NCI-H2227 (cell line): ENCODE data around the gene KRT86.
"Not testable (repeated sequence)": the region's sequence is repeated elsewhere in the genome, so short reads cannot be mapped to it uniquely, and the experiment has no call there.

ENCODE experiments used
- DNase-seq: peaks from one replicate; lab custom pipeline; 2025; ENCODE audit not compliant: unreplicated experiment; lab: John Stamatoyannopoulos, UW

KRT86 gene

DNA sequence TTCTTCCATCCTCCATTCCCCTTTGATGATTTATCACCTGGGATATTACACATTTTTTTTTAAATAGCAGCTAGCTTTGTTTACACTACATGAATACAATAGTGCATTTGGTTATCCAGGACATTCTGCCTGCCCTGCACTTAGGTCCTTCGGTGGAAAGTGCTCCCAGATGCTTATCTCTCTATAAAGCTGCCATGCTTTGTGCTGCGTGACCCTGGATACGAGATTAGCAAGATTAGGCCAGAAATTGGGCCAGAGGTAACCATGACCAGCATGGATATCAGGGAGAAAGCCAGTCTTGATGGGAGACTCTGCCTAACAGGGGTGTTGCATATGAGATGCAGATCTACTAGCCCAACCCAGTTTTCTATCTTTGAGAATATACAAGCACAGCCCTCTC is 58.9 kb downstream of the KRT86 start:
- no peak for DNase-seq

DNA sequence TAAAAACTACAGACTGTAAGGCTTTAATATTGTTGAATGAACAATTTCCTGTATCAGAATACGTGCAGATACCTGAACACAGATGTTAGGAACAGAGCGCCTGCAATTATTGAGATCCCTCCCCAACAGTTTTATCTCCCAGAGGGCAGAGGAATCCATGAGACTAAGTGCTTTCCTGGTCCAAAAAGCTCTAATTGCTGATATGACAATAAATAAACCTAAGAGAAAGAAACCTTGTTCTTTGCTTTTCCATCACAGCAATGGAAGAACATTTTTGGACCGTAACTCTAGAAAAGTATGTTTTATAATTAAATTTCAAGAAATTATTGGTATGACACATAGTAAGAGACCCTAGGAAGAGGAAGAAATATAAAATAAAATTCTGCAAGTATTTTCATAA is 59.7 kb downstream of the KRT86 start:
- DNase-seq, result no peak

DNA sequence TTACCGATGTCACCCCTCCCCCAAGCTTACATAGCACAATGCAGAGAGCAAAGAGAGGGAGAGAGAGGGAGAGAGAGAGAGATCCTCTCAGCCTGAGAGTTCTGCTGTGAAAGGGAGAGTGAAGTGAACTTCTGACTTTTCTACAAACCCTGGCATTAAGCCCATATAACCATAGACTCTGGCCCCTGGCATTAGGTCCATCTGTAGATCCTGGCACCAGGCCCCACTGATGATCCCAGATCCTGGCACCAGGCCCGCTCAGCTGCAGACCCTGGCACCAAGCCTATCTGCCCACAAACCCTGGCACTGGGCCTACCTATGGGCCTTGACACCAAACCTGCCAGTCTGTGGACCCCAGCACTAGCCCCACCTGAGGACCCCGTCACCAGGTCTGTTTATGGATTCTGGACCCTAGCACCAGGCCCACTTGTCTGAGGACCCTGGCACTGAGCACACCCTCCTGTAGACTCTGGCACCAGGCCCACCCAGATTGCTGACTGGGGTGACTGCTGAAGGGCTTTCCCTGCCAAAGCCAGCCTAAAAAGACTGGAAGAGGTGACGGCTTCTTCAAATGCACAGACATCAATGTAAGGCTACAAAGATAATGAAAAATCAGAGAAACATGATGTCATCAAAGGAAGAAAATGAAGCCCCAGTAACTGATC is 61.3 kb downstream of the KRT86 start:
- no peak for DNase-seq

DNA sequence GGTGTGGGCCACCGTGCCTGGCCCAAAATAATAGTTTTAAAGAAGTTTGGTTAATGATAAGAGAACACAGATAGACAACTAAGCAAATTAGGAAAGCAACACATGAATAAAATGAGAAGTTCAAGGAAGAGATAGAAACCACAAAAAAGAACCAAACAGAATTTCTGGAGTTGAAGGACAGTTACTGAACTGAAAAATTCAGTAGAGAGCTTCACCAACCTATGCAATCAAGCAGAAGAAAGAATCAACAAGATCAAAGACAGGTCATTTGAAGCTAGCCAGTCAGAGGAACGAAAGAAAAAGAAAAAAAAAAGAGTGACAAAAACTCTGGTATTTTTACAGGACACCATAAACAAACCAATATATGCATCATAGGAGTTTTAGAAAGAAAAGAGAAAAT is 62.2 kb downstream of the KRT86 start:
- no peak for DNase-seq

DNA sequence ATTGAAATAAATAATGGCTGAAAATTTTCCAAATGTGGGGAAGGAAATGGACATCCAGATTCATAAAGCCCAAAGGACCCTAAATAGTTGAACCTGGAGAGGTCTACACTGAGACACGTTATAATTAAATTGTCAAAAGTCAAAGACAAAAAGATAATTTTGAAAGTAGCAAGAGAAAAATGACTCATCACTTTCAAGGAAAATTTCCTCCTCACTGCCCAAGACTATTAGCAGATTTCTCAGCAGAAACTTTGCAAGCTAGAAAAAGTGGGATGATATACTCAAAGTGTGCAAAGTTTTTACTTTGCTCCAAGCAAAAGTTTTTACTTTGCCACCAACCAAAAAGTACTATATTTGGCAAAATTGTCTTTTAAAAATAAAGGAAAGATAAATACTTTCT is 62.6 kb downstream of the KRT86 start:
- DNase-seq, result no peak

DNA sequence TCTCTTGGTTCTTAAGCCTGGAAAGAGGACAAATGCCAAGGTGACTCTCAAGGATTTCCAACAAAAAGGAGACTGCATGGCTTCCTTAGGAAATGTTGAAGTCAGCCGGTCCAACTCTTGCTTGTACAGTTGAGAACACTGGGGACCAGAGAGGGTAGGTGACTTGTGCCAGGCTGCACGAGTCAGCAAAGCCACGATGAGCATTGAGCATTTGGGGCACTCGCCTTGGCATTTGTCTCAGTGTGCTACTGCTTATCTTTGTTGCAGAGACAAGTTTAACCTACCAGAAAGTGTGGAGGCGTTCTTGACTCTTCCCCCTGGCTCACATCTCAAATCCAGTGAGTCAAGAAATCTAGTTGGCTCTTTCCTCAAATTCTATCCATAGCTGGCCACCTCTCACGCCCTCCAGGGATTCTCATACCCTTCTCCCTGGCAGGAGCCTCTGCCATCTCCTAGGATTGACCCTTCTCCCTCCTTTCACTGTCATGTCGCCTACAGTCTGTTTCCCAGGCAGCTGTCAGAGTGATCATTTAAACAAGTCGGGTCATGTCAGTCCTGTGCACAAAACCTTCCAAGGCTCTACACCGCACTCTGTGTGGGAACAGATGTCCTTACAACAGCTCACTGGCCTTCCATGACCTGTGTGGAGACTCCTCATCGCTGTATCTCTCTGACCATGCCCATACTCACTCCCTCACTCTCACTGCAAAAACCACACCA is 64.0 kb downstream of the KRT86 start:
- no peak for DNase-seq

DNA sequence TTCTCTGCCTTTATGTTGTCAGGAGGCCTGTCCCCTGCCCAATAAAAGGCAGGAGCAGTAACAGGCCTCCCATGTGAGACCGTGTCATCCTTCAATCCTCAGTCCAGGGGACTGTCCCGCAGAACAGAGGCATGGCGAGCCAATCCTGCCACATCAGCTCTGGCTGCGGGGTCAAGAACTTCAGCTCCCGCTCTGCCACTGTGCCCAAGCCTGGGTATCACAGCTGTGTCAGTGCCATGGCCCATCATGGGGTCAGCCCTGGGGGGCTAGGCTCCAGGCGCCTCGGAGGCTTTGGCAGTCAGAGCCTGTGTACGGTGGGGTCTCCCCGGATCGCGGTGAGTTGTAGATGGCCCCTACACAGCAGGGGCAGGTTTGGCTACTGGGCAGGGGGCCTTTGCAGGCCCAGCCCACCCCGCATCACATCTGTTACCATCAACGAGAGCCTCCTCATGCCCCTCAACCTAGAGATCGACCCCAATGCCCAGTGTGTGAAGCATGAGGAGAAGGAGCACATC is 66.7 kb downstream of the KRT86 start:
- DNase-seq, result no peak

DNA sequence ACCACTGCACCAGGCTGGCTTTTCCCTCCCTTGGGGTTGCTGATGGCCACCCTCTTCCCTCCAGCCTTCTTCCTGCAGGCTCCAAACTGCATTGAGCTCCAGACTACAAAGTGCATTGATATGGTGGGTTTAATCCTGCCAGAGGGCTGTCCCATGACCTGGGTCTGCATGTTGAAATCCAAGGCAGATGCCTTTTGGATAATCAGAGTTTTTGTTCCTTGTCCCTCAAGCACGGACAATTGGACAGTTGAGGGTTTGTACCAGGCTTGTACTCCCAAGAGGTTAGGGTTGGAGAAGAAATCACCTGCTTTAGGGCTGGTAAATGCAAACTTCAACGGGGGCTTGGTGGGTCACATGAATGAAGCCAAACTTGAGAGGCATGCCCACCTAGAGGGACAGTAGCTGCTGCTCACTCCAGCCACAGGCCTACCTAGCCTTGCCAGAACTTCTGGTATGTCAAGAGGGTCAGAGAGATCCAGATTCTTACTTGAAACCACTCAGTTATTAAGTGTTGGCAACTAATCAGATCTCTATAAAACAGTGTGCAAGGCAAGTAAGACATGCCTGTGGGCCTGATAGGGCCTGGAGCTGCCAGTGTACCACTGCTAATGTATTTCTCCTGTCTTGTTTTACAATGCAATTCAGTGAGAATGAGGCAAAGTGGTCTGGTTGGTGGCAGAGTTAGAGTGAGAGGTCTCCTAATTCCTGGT is 68.5 kb downstream of the KRT86 start:
- no peak for DNase-seq

DNA sequence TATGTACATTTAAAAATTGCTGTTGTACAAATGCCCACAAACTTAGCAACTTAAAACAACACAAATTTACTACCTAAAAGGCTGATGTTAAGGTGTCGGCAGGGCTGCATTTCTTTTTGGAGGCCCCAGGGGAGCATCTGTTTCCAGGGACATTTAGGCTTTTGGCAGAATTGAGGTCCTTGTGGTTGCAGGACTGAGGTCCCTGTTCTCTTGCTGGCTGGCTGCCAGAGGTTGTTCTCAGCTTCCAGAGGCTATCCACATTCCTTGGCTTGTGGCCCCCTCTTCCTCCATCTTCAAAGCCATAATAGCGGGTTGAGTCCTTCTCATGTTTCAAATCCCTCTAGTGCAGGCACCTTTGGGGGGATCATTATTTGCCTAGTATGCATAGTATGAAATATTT is 69.1 kb downstream of the KRT86 start:
- DNase-seq, result no peak

DNA sequence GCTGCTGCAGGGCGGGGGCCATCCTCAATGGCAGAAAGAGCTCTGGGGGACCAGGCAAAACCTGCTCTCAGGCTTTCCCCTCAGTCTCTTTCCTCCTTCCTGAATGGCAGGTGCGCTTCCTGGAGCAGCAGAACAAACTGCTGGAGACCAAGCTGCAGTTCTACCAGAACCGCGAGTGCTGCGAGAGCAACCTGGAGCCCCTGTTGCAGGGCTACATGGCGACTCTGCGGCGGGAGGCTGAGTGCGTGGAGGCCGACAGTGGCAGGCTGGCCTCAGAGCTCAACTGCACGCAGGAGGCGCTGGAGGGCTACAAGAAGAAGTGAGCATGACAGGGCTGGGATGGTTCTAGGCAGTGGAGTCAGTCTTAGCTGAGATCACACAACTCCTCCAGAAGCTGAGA is 69.7 kb downstream of the KRT86 start:
- no peak for DNase-seq

DNA sequence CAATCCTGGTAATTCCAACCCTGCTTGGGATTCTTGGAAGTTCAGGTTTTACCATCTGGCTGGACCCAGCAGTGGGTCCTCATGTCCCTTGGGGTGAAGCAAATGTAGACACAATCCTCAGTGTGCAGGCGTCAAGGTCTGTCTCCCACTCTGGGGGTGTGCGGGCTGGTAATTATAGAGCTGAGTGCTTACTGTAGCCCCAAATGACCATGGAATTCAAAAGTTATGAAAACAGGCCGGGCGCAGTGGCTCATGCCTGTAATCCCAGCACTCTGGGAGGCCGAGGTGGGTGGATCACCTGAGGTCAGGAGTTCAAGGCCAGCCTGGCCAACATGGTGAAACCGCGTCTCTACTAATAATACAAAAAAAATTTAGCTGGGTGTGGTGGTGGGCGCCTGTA is 70.6 kb downstream of the KRT86 start:
- not testable (repeated sequence) for DNase-seq

DNA sequence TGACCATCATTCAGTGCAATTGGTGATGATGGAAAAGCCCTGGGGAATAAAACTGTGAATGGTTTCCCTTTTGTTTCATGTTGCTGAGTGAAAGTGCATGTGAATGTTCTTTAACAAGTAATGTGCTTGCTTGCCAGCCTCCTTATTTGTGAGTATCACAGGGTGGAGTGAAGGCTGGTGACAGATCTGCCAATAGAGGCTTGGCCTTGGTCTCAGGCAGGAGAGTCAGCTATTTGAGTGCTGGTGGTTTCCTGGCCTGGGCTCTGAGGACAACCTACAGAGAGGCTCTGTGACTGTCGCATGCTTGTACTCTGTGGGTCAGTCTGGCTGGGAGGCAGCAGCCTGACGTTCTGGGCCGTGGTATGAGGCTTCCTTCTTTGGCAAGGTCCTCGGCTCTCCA is 72.1 kb downstream of the KRT86 start:
- no peak for DNase-seq

DNA sequence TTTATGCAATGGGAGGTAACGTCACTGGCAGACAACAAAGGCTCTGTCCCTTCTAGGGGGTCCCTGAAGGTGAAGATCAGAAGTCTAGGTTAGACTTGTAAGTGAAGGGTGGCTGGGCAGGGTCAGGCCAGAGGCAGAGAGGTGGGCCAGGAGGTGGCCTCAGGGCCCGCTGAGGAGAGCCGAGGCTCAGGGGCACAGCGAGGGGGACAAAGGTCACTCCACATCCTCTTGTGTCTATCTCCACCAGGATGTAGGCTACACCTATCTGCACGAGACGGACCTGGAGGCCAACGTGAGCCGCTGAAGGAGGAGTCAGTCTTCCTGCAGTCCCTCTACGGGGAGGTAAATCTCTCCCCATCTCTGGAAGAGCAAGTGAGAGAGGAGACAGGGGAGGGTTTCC is 72.6 kb downstream of the KRT86 start:
- no peak for DNase-seq

DNA sequence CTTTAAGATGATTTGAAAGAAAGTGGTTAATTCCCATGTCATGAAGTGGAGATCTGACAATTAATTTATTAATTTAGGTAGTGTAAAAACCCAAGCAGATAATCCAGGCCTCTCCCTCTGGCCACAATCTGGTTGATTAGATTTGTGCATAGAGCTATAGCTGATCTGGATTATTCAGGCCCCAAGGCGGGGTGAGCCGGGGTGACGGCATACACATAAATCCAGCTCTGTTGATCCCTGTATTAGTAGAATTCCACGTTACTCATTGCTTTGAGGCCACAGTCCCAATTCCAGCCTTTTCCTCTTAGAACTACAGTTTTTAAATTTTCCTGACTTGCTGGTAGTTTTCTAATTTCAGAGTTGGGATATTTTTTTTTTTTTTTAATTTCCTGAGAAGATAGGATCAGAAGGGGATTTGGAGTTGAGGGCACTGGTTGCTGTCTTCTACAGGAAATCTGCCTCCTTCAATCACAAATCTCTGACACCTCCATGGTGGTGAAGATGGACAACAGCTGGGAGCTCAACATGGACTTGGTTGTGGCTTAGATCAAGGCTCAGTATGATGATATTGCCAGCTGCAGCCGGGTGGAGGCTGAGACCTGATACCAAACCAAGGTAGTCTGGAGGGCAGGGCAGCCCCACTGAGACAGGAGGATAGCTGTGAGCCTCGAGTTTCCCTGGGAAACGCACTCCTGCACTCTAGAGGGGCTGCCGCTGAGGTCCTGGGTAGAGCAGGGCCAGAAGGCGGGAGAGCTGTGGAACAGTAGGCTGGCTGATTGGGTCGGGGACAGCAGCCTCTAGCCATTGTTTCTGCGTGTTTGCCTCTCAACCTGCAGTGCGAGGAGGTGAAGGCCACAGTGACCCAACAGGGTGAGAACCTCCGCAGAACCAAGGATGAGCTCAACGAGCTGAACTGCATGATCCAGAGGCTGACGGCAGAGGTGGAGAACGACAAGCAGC is 73.4 kb downstream of the KRT86 start:
- no peak for DNase-seq

DNA sequence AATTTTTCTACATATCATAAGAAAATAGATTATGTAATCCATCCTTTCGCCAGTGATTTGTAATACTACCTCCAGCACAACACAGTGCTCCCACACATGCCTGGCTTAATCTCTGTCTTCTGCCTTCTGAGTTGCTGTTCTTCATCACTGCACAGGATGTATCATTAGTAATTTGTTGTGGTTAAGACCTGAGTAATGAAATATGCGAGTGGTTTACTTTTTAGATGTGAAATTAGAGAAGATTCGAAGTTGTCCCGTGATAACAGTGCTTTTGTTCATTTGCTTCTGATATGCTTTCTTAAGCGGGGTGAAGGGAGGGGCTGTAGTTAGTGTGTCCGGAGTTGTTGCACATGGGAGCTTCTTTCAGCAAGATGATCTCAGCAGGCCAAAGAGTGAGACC is 74.8 kb downstream of the KRT86 start:
- DNase-seq, result no peak

DNA sequence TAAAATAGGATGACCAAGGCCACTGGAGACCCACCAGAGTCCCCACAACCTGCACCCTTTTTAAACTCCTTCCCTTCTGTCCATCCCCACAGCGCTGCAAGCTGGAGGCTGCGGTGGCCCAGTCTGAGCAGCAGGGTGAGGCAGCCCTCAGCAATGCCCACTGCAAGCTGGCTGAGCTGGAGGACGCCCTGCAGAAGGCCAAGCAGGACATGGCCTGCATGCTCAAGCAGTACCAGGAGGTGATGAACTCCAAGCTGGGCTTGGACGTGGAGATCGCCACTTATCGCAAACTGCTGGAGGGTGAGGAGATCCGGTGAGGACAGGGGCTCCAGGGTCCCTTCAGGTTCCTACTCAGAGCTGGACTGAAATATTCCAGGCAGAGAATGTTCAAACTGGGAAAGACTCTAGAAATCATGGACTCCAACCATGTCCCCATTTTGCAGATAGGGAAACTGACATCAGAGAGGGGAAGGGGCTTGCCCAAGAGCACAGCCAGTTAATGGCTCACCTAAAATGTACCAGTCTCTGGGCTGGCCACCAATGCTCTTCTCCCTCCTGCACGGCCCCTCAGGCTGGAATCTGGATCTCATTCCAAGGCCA is 75.7 kb downstream of the KRT86 start:
- DNase-seq, result no peak

DNA sequence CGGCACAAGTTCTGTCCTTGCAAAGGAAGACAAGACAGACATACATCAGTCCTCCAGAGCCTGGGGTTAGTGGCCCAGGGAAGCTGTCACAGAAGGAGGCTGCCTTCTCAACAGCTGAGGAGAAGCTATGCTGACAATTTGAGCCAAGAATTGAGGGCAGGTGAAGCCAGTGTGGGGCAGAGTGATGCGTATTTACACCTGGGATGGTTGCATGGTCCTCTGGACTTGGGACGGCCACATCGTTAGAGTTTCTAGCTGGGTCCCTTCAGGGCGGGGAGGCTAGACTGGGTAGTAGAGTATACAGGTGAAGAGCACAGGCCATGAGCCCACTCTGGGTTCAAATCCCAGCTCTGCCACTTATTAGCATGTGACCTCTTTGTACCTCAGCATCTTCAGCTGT is 76.3 kb downstream of the KRT86 start:
- no peak for DNase-seq

DNA sequence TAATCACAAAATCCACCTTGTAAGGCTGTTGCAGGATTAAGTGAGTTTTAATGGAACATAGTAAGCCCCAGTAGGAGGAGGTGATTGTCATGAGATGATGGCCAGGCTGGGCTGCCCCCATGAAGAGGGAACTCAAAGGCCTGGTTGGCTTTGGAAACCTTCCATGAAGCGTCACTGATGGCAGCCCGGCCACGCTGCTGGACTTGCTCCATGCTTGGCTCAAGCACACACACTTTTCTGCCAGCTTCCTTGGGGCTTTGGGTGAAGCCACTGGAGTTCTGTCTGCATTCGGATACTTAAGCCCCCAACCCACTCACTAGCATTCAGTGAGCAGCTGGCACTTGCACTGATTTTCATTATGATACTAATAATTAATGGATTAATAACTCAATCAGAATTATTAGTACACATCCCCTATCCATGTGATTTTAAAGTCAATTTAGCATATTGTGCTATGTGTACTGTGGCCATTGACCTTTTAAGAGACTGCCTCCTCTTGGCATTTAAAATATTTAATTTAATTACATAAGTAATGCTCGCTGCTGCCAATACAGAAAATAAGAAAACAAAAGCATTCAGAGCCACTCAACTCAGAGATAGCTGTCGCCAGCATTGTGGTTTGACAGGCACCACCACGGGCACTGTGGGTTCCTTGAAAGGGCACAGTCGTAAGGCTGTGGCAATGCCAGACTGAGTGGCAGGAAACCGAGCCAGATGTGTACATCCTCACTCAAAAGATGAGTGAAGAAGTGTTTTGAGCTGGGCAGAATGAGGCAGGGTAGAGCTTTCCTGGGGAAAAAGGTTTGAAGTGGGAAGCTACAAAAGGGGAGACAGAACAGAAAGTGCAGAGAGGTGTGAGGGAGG is 77.0 kb downstream of the KRT86 start:
- DNase-seq, result no peak

DNA sequence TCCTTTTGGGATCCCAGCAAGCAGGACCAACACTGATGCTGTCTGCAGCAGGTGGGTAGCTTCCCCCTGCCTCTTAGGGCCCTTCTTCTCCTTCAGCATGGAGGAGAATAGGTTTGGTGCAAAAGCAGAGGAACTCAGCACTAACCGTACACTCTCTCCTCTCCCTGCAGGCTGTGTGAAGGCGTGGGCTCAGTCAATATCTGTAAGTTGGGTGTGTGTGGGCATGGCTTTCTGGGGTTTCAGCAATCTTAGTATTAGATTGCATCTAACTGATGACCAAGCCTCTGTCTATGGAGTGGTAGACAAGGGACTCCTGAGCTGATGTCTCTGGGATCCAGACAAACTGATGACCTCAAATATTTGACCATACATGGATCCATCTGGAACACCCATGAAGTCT is 78.5 kb downstream of the KRT86 start:
- DNase-seq, result no peak

DNA sequence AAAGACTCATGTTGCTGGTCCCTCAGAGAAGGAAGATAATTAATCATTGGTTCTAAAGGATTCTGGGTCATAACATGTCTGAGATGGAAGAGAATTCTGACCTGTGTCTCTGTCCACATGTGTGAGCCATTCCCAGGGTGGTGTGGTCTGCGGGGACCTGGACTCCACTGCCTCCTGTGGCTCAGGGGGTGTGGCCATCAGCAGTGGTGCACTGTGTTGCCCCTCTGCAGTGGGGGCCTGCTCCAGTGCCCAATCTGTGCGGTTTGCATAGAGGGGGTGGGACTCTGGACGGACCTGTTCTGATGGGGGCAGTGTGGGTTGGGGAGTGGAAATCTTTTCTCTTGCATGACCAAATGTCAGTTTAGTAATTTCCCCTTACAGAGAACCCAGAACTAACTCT is 79.3 kb downstream of the KRT86 start:
- DNase-seq, result no peak
